HS-5 (cell line): ENCODE data around the gene ALDH1L1.

Experiments
- DNase-seq: peaks from one replicate; pipeline ENCODE4 v3.0.0-alpha.2; 2012; ENCODE audit warnings: low read depth

Gene ALDH1L1

DNA sequence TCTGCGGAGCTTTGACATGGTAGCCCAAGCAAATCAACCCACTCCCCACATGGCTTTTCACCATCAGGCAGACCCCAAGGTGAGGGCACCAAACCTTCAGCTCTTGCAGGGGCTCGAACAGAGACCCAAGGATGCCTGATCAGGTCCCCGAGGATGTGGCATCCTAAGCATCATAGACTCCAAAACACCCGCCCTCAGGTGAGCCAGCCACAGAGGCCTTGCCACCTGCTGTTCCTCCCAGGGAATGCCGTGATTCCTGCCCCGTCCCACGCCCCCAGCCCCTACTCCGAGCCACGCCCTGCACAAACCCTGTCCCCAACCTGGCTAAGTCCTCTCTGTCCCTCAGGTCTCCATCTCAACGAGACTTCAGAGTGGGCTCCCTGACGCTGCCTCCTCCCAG, 61.8 kb downstream of the ALDH1L1 start:
- no peak for DNase-seq

DNA sequence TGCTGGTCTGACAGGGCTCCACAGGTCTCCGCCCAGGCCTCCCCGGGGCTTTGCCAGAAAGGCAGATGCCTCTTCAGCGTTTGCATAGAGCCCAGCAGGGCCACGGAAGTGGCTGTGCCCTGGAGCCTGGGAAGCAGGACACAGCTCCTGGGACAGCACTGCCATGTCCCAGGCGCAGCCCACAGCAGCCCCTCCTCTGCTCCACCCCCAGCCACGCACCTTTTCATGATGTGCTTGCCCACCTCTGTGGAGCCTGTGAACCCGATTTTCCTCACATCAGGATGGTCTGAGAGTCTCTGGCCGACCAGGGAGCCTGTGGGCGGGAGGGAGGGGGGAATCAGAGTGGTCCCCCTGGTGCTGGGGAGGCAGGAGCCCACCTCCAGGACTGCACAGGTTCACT, 62.6 kb downstream of the ALDH1L1 start:
- no peak for DNase-seq

DNA sequence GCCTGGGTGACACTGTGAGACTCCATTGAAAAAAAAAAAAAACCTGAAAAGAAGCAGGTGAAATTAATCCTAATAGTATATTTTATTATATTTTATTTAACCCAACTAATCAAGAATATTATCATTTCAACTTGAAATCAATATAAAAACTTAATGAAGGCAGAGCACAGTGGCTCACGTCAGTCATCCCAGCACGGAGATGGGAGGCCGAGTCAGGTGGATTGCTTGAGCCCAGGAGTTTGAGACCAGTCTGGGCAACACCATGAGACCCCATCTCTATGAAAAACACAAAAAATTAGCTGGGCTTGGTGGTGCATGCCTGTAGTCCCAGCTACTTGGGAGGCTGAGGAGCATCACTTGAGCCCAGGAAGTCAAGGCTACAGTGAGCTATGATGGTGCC, 63.2 kb downstream of the ALDH1L1 start:
- DNase-seq = no peak

DNA sequence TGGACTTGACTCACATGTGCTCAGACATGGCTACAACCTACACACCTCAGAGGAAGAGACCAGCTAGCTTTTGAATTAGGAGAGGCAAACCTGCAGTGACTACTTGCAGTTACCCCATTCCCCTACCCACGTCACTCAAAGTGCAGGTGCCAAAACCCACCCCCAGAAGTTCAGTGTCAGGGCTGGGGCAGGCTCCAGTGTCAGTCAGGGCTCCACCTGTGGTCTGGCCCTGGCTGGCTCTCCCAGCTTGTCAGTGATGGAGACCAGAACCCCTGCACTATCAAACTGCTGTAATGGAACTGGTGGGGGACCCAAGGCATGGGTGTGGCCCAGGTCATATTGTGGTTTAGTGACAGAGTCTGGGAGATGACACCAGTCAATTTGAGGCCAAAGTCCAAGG, 63.9 kb downstream of the ALDH1L1 start:
- DNase-seq = no peak

DNA sequence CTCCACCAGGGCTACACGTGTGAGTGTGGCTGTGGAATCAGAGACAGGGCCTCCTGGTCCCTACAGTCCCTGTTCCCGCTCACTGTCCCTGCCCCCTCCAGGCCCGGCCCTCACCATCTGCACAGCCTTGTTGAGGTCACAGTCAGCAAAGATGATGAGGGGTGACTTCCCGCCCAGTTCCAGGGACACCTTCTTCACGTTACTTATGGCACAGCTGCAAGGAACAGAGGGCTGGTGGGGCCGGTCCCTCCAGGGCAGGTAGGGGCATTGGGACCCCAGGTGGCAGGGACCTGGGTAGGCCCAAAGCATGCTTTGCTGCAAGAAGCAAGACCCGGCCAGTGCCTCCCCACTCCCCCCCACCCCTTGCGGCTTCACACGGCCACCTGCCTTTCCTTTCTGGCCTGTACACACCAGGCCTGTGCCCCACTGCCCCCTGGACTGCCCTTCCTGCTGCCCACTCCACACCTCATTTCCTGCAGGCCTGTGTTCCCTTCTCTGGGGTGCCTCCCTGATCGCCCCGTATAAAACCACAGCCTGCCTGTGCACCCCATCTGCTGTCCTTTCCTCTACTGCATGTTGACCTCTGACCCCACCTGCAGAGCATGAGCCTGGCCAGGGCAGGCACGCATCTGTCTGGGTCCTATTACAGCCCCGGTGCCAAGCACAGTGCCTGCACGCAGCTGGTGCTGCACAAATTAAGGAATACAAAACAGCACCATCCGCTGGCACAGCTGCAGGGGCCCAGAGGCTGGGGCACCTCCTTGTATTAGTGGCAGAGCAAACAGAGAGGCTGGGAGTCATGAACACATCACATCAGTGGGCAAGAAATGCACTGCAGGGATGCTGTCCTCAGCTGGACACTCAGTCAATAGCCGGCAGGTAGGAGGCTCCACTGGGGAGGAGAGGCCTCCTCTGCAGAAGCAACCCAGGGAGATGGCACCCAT, 65.7 kb downstream of the ALDH1L1 start:
- no peak for DNase-seq

DNA sequence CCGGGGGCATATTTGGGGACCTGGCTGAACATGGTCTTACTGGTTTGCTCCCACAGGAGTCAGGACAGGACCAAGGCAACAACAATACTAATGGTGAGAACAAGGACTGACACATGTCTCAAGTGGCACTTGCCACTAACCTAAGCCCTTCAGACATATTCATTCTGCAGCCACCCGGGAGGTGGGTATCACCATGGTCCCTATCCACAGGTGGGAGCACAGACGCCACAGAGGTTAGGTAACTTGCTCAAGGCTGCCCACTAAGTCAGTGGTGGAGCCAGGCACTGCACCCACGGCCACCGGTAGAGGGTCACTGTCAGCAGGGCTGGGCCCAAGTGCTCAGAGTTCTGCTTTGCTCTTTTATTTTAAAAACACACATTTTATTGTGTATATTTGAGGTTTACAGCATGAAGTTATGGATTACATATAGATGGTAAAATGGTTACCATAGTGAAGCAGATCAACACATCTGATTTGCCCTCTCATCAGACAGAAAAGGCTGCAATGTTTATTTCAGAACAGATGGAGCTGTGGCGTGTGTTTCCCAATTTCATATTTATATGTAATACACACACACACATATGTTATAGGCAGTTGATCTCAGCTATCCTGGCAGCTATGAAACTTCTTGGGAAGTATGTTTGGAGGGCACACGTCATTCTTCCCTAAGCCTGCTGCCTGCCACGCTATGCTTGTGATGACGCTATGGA, 66.5 kb downstream of the ALDH1L1 start:
- DNase-seq = no peak

DNA sequence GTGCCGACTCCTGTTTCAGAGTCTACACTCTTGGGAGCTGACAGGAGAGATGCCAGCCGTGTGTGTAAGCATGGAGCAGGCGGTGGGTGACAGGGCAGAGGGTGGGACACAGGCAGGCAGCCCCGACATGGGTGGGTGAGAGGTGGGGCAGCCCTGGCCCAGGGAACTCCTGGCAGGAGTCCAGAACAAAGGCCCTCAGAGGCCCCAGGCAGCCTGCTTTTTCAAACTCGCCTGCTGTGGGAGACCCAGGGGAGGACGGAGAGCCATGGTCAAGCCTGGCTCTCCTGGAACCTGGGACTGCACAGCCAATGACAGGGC, 67.2 kb downstream of the ALDH1L1 start:
- no peak for DNase-seq

DNA sequence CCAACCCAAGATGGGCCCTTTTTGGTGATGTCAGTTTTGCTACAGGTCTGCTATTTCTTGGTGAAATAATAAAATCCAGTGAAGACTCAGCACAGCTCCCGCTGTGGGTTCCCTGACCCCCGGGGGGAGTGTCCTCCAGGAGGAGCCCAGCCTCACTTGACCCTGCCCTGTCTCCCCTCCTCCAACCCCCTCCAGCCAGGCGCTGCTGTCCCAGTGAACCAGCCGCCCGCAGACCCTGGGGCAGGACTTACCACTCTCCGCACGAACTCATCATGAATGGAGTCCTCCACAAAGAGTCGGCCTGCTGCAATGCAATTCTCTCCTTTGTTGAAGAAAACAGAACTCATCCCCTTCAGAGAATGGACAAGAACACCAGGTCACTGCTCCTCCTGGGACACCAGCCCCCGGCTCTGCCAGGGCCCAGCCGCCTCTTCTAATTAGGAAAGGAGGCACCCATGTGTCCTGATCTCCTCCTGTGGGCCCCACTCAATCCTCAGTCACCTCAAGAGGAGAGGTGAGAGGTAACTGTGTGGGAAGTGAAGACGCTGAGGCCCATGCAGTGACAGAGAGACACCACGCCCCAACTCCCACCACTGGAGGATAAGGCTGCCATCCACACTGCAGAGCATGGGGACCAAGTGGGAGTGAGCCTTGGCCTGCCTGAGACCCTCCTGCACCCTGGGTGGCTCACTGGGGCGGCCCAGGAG, 67.7 kb downstream of the ALDH1L1 start:
- no peak for DNase-seq

DNA sequence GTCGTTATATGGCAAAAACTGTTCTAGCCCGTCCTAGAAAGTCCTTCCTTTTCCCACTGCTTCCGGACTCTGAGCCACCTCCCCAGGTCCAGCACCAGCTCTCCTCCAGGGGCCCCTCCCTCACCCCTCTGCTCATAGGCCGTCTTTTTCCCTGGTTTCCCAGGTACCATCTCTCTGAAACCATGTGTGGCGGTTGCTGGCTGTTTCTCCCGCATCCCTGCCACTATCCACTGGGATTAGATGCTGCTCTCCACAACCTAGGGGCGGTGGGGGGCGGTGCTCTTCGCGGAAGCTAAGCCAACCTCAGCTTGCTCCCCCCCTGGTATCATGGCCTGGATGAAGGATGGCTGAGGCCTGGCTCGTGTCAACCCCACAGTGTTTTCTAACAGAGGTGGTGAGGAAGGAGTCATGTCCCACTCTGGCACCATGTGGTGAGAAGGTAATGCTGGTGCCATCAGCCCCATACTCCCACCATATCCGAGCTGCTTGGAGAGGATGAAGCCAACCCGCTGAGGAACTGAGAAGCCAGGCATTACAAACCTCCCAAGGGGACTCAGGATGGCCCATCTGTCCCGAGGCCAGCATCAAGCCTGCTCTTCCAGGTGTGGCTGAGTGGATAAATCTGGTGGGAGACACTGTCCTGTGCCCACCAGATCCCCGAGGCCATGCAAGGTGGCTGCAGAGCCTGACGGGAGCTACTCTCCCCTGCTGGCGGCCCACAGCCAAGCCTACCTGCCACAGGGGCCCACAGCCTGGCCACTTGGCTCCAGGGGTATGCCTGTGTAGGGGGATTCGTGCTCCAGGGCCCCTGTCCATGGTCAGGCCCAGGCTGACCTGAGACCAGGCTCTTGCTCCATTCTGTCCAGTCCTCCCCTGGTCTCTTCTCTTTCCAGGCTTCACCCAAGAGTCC, 68.6 kb downstream of the ALDH1L1 start:
- DNase-seq = no peak

DNA sequence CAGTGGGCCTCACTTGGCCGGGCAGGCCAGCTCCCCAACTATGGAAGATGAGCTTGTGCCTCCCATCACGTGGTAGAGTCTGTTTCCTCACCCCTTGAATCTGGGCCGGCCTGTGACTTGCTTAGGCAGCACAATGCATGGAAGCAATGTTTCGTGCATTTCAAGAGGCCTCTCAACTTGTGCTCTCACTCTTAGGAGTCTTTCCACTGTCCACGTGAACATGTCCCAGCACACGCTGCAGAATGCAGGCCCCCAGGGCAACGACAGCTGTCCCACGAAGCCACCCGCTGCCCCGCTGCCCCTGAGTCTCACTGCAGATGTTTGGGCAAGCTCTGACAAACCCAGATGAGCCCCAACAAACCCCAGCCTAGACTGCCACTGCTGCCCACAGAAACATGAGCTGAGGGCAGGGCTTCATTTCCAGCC, 69.2 kb downstream of the ALDH1L1 start:
- no peak for DNase-seq

DNA sequence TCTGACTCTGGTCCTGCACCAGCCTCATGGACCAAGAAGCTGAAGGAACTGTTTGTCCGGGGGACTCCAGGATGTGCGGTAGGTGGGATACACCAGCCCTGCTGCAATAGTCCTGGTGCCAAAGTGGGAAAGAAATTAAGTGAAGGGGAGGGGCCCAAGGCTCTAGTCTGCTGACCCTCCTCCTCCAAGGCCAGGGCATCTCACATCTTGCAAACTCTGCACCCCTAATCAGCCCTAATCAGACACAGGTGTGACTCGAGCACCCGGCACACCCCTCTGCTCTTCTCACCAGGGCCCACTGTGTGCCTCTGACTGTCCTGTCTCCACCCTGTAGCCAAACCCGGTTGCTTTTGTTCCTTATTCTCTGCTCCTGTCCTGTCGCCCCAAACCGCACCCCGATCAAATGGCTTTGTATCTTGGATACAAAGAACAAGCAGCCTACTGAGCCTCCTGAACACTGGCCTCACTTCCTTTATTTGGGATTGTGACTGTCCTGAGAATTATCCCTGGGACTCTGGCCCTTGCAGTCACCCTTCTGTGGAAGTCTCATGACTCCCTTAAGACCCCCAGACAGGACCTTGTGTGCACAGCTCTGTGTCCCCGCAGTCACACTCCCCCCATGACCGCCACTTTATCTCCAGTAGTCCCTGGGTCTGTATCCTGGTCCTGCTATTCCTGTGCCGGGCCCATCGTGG, 69.8 kb downstream of the ALDH1L1 start:
- DNase-seq = no peak

DNA sequence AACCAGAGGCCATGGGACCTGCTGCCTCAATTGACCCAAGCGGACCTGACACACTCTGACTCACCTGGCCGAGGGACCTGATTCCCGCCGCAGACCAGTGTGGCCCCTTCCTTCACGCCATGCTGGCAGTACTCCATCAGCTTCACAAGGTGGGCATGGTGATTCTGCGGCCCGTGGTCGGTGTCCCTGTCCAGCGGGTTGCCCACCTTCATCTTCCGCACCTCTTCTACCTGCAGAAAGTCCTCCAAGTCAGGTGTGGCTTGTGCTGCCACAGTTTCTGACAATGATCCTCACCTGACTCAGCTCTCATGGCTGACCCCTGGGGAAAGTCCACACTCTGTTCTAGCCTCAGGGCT, 70.5 kb downstream of the ALDH1L1 start:
- DNase-seq = no peak

DNA sequence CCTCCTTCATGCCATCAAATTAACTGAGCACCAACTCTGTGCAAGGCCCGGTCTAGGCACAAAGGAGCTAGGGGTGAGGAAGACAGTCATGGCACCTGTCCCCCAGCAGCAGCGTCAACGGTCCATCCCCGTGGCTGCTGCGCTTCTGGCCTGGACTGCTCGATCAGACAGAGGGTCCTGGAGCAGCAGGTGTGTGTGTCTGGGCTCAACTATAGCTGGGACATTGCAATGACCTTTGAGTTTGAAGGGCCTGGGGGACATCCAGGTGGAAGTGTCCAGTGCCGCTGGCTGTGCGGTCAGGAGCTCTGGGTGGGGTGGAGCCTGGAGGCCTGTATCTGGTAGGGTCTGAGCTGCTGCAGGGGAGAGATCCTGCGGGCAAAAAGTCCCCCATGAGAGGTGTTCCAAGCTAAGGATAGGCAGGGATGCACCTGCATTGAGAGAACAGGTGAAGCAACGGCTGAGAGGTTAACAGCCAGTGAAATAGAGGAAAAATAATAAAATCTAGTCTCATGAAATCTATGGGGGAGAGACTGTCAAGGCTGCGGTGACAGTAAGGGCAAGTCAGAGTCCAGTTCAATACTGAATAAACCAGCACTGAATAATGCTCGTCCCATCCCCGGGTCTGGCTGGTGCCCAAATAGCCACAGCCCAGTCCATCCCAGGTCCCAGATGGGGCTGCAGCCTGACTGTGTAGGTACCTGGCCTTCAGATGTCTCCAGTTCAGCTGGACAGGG, 71.1 kb downstream of the ALDH1L1 start:
- DNase-seq = no peak

DNA sequence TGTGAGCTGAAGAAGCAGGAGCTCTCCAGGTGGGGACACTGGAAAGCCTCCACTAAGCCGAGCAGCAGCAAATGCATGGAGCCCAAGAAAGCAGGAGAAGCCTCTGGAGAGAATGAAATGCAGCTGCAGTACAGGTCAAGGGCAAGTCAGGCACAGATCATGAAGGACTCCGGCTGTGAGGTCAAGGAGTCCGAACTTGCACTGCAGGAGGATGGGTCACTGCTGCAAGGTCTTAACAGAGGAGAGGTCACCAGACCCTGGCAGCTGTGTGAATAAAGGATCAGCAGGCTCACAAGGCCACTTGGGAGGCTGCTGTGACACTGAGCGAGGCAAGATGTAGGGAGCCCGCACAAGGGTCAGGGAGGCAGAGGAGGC, 71.7 kb downstream of the ALDH1L1 start:
- DNase-seq = no peak

DNA sequence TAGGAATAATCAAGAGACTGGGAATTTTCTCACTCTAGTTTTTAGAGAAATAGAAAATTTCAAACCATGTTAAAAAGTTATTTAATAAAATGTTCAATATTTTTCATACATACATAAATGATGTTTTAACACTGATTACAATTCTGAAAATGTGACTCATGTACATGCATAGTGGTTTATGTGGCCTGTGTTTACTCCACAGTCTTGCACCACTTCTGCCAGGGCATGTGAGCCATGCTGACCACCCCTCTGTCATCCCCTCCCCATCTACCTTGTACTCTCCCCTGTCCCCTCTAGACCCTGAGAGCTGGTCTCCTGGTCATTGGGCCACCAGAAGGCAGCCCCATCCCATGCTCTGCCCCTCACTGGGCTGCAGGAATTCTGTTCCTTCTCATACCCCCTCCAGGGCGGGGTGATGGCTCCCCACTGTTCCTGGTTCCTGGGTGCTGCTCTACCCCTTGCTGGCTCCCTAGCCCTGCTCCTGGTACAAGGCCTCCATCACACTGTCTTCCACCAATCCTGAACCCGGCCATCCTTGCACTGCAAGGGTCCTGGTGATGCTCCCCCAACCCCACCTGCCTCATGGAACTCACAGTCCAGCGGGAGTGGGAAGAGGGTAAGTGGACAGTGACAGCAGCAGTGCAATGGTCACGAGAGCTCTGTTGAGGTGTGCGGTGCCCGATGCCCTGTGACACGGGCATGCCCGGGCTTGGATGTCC, 72.3 kb downstream of the ALDH1L1 start:
- no peak for DNase-seq

DNA sequence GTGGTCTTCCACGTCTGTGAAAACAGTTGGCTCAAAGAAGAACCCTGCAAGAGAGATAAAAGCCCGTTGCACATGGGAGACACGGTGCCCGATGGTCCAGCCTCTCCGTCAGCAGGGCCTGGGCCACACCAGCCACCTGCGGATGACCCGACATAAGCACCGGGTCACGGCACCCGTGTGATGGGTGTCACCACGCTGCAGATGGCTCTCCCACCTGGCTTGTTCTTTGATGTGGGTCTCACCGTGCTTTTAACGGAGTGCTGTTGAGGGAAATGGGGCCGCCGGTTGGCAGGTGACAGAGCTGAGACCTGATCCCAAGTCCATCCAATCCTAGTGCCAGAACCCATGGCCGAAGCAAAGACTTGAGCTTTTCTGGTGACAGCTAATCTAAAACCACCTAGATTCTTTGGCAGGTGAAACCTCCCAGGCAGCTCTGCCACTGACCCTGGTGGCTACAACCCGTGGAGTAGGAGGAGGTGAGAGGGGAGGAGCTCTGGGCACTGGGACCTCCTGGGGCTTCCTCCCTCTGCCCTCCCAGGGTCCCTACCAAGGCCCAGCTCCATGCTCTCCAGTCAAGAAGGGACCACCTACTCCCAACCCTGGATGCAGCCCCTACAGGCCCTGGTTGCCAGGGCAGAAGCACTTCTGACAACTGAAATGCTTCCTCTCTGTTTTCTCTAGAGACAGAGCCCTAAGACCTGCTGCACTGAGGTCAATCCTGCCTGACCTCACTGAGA, 73.0 kb downstream of the ALDH1L1 start:
- DNase-seq = no peak

DNA sequence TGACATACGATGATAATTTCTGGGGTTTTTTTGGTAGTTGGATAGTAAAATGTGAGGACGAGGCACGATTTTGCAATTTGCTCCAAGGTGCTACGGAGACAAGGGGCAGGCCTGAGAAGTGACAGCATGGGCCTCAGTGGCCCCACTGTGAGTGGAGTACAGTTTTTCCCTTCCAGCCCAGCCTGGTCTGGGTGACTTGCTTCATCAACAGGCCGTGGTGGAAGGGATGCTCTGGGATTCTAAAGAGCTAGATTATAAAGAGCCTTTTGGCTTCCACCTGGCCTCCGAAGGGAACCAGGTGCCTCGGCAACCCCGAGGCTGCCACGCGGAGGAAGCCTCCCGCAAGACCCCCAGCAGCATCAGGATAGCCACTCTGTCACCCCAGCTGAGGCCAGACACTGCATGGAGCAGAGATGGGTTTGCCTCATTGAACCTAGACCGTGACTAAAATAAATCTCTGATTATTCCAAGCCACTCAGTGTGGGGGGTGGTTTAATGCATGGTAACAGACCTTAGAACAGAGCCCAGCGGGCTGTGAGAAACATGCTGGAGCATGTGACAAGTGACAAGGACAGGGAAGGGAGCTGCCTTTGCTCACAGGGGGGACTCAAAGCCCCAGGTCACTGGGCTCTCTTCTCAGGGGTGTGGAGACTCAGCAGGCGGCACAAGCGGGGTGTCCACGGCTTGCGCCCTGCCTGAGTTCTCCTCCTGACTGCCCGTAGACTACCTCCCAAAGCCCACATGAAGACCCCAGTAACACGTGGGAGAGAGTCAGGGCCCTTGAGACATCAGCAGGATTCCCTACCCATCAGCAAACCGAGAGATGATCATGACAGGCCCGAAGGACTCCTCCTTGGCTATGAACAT, 73.8 kb downstream of the ALDH1L1 start:
- no peak for DNase-seq

DNA sequence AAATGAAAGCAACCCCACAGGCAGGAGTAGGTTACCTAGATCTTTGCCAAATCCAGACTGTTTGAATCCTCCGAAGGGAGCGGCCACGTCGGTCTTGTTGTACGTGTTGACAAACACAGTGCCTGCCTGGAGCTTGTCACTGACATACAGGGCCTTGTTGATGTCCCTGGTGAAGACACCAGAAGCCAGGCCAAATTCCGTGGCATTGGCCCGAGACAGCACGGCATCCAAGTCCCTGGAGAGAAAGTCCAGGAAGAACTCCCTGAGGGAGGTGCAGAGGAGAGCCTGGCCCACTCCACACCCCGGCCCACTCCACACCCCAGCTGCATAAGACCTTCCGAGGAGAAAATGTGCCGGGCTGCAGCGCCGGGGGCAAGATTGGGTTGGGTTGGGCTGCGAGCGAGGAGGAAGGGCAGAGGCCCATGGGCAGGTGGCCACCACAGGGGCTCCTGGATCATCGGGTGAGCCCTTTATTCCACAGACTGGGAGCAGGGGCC, 74.6 kb downstream of the ALDH1L1 start:
- DNase-seq = no peak
